GM08714 (cell line): ENCODE data around the gene CIP2A.

Source experiments
- H3K4me3 ChIP-seq: fragments of 200-500 bp; sonication (Bioruptor generic); 2 replicates; pipeline ENCODE4 v1.5.1; 2014; ENCODE audit warnings: mild to moderate bottlenecking, low read length, inconsistent platforms
- ZNF274 ChIP-seq: IDR thresholded peaks from 2 replicates; pipeline ENCODE4 v1.6.1; 2012; ENCODE audit warnings: mild to moderate bottlenecking, low read depth, low read length

The CIP2A gene

DNA sequence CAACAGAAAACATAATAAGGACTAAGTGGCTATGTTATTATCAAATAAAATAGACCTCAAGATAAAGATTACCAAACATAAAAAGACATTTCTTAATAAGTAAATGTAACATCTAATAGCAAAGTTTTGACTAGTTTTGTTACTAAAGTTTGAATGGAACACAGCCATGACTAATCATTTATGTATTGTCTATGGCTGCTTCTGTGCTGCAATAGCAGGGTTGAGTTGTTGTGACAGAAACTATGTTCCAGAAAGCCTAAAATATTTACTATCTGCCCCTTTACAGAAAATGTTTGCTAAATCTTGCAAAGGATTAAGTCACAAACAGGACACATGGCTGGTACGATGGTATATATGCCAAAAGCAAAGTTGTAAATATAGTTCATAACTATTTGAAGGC lies 40.9 kb downstream of the CIP2A start:
- no peak overlapping the region for H3K4me3 ChIP-seq
- TF ChIP-seq ZNF274: no peak

DNA sequence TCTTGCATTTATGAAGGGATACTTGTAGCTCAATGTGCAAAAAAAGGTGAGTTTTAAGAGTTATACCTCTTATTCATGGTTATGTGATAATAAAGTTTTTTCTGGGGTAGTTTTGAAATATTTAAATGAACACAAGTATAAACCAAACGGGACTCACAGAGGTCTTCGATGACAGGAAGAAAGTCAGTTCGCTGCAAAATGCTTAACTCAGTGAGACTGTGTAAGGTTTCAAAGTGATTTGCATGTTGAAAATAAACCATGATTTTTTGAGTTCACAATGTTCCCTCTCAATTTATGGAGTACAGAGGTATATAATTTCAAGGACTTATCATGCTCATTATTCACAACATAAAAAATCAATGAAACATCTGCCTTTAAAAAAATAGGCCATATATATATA lies 42.5 kb downstream of the CIP2A start:
- no peak for TF ChIP-seq ZNF274

DNA sequence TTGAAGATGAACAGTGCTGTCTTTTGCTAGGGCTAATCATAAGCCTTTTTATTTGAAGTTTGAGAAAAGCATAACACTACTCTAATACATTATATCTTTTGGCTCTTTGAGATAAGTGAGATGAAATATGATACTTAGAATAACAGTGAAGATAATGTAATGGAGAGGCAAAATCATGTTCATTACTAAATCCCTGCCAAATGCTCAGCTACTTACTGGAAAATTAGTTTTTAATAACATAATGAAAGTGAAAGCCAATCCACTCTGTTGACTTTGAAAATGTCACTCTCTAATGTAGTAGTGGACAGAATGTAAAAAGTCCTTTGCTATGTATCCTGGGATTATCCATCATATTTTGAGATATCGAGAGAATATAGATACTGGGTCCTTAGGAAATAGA lies 43.0 kb downstream of the CIP2A start:
- no peak for TF ChIP-seq ZNF274
- no peak overlapping the region for H3K4me3 ChIP-seq

More for the DNA sequence above, 42.5 kb downstream of the CIP2A start:
- no peak overlapping the region for H3K4me3 ChIP-seq

DNA sequence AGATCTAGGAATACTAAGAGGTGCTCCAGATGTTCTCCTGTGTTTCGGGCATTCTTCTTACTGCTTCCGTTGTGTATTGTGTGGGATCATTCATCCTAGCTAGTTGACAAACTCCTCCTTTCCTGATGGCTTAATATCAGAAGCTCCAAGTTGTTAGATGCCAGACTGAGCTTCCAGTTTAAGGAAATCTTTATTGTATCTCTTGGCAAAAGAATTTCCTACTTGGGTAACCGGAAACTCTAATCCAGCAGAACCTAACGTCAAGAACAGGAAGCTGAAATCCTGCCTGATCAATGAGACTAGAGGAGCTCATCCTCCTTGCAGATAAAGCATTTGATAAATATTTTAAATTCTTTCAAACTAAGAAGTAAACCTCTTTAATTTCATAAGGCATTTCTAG lies 51.2 kb downstream of the CIP2A start:
- H3K4me3 ChIP-seq: no peak overlapping the region
- TF ChIP-seq ZNF274: no peak

- TF ChIP-seq ZNF274: no peak
- no peak overlapping the region for H3K4me3 ChIP-seq
Measured at GRCh38 chr3:108528459-108529252, 60.6 kb downstream of the CIP2A start.

DNA sequence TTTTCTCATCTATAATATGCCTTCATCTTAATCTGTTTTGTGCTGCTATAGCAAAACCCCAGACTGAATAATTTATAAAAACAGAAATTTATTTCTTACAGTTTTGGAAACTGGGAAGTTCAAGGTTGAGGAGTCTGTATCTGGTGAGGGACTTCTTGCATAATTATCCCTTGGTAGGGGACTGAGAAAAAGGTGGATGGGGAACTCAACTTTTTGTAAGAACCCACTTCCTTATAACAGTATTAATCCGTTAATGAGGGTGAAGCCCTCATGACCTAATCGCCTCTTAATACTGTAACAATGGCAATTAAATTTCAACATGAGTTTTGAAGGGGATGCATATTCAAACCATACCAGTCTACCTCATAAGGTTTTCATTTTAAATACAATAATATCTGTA lies 61.4 kb downstream of the CIP2A start:
- no peak overlapping the region for H3K4me3 ChIP-seq
- TF ChIP-seq ZNF274: no peak

- TF ChIP-seq ZNF274: no peak
- no peak overlapping the region for H3K4me3 ChIP-seq
Measured at GRCh38 chr3:108527109-108527508, 62.1 kb downstream of the CIP2A start.

DNA sequence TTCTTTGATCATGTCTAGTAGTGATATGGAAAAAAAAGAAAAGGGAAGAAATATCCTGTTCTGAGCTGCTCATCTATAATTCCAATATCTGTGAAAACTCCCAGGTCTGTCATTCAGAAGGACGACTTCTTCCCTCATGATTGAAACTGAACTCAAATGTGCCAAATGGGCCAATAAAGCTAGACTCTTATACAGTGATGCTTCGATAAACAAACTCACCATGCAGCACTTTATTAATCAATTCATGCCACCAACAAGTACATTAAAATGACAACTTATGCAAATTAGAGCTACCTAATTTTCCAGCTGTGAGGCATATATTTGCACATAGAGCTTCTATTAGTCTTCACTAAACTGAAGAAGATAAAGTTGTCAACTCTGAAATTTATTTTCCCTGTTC lies 63.3 kb downstream of the CIP2A start:
- TF ChIP-seq ZNF274: no peak

DNA sequence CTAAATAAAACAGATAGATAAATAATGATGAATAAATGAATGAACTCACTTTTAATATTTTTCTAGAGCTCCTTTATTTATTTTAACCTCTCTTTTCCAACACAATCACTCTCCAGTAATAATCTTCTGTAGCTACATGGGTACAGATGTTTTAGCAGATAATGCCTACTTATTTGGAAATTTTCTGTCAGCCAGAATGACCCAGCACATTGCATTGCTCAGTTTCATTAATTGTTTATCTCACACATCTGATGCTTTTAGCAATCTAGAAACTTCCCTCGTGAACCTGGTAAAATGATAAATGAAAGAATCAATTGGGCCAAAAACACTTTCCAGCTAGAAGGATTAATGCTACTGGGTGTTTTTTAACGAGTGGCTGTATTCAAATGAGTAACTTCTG lies 64.0 kb downstream of the CIP2A start:
- H3K4me3 ChIP-seq: no peak overlapping the region

More for the DNA sequence above, 63.3 kb downstream of the CIP2A start:
- H3K4me3 ChIP-seq: no peak overlapping the region

GRCh38 chr3:108524537-108524936 lies 64.7 kb downstream of the CIP2A start:
- TF ChIP-seq ZNF274: no peak
- no peak overlapping the region for H3K4me3 ChIP-seq

More for the DNA sequence above, 64.0 kb downstream of the CIP2A start:
- no peak for TF ChIP-seq ZNF274

DNA sequence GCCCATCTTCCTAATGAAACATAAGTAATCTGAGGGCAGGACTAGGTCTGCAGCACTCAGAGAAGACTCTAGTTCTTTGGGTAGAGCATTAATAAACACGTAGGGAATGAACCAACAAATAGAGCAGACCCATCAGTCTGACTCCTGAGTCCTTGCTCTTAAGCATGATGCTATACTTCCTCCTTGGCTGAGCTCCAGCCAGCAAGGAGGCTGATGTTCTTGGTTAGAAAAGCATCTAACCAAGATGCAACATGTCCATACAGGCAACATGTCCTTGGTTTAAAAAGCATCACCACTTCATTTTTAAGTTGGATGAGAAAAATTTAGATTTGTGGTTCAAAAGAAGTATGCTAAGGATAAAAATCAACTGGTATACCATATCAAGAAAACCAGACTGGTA lies 70.3 kb downstream of the CIP2A start:
- H3K4me3 ChIP-seq: no peak overlapping the region
- no peak for TF ChIP-seq ZNF274

DNA sequence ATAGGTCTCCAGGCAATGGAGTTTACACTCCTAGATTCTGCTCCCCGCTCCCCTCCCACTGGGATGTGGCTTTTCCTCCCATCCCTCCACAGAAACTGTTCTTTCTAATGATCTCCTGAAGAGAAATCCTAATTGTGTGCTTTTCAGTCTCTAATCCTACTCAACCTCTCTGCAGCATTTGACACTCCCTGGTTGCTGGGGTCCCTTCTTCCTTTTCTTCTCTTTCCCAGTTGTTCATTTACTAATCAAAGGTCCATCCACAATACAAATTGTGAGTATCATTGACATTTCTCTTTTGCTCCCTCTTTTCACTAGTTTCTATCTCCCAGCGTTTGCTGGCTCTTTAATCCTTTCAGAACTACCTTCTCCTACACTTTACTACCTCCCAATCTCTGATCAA lies 72.4 kb downstream of the CIP2A start:
- no peak overlapping the region for H3K4me3 ChIP-seq
- no peak for TF ChIP-seq ZNF274

DNA sequence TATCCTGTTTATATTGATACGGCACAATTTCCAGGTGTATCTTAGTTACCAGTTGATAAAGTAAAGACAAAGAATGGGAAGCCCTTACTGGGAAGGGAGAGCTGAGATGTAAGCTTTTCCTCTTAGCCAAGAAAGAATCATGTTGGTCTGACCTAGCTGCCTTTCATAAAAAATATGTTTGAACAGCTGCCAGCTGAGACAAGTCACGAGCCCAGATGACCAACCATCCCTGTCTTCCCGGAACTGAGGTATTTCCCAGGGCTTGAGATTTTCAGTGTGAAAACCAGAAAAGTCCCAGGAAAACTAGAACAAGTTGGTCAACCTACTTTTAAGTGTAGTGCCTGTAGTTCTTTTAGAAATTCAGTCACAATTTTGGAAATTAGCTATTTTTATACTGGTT lies 75.3 kb downstream of the CIP2A start:
- no peak for TF ChIP-seq ZNF274
- no peak overlapping the region for H3K4me3 ChIP-seq

DNA sequence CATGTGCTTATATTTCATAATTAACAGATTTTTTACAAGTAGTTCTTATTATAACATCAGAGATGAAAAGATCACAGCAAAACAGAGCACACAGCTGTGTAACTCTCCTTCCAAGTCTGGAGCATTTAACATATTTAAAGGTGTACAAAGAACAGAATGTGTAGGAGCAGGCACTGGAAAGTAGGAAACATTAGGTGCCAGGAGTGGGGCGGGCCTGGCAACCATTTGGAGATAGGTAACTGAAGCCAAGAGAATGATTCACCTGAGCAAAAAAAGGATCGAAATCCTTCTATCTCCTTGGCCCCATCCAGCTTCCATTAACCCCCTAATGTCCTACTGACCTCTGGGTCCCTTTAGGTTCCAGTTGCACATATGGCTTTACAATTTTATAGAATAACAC lies 76.6 kb downstream of the CIP2A start:
- TF ChIP-seq ZNF274: no peak
- H3K4me3 ChIP-seq: no peak overlapping the region

DNA sequence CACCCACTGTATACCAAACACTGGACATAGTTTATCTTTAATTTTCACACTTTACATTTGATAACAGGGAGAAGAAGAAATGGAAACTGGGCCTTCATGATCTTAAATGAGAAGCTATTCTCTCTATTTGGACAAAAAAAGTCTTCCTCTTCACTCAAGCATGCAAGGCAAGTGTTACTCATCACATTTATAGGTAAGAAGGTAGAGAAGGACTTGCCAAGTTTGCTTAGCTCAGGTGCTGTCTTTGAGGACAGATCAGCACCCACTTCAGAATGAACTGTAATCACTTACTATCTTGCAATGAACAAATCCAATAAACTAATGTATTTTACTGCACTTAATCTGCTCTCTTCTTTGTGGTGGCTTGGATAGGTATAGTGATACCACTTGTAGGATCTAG lies 77.7 kb downstream of the CIP2A start:
- H3K4me3 ChIP-seq: no peak overlapping the region
- no peak for TF ChIP-seq ZNF274

- TF ChIP-seq ZNF274: no peak
Measured at GRCh38 chr3:108511055-108511454, 78.2 kb downstream of the CIP2A start.

GRCh38 chr3:108510496-108510895 lies 78.7 kb downstream of the CIP2A start, which contains the start of gene MYH15:
Gene MYH15 (minus strand): TSS chr3:108510596. CDS start chr3:108510530, 66 bp downstream.
- no peak for TF ChIP-seq ZNF274
- no peak within 1 kb of the TSS for H3K4me3 ChIP-seq

More at GRCh38 chr3:108511055-108511454, 78.2 kb downstream of the CIP2A start:
- H3K4me3 ChIP-seq: no peak overlapping the region
